SU-DHL-6 (cell line): ENCODE measurements around the gene ANXA3.

ENCODE experiments used
- EZH2phosphoT487 ChIP-seq: fragments of 200-600 bp; sonication (generic), shearing (Covaris generic); conservative IDR thresholded peaks from 2 replicates; pipeline ENCODE4 v1.6.1; 2018; ENCODE audit warnings: mild to moderate bottlenecking, antibody characterized with exemption, low read length, moderate library complexity, mixed read lengths
- TF ChIP-seq, protein P1 (sequence below): fragments of 200-600 bp; sonication (generic); IDR thresholded peaks from one replicate; pipeline ENCODE4 v1.5.1; 2017; ENCODE audit warnings: antibody characterized with exemption, mild to moderate bottlenecking, low read length, moderate library complexity; ENCODE audit not compliant: insufficient read depth, poor library complexity, severe bottlenecking

GRCh38 chr4:78512357-78512920 is 39.1 kb upstream of the ANXA3 start:
- TF ChIP-seq, protein P1, sequence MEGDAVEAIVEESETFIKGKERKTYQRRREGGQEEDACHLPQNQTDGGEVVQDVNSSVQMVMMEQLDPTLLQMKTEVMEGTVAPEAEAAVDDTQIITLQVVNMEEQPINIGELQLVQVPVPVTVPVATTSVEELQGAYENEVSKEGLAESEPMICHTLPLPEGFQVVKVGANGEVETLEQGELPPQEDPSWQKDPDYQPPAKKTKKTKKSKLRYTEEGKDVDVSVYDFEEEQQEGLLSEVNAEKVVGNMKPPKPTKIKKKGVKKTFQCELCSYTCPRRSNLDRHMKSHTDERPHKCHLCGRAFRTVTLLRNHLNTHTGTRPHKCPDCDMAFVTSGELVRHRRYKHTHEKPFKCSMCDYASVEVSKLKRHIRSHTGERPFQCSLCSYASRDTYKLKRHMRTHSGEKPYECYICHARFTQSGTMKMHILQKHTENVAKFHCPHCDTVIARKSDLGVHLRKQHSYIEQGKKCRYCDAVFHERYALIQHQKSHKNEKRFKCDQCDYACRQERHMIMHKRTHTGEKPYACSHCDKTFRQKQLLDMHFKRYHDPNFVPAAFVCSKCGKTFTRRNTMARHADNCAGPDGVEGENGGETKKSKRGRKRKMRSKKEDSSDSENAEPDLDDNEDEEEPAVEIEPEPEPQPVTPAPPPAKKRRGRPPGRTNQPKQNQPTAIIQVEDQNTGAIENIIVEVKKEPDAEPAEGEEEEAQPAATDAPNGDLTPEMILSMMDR = no peak
- no peak for TF ChIP-seq EZH2phosphoT487
